Anterior cingulate cortex (tissue), 58 donors: ENCODE results near the gene WDPCP.
A peak's percentile ranks its signal among the peaks of the same experiment; 100 is the strongest.
"Not testable (repeated sequence)": the region's sequence is repeated elsewhere in the genome, so short reads cannot be mapped to it uniquely, and the experiment has no call there.

Experiments used
- DNase-seq, 58 donors: peaks; one replicate each; lab custom pipeline; 2025; lab: John Stamatoyannopoulos, UW

WDPCP gene, protein sequence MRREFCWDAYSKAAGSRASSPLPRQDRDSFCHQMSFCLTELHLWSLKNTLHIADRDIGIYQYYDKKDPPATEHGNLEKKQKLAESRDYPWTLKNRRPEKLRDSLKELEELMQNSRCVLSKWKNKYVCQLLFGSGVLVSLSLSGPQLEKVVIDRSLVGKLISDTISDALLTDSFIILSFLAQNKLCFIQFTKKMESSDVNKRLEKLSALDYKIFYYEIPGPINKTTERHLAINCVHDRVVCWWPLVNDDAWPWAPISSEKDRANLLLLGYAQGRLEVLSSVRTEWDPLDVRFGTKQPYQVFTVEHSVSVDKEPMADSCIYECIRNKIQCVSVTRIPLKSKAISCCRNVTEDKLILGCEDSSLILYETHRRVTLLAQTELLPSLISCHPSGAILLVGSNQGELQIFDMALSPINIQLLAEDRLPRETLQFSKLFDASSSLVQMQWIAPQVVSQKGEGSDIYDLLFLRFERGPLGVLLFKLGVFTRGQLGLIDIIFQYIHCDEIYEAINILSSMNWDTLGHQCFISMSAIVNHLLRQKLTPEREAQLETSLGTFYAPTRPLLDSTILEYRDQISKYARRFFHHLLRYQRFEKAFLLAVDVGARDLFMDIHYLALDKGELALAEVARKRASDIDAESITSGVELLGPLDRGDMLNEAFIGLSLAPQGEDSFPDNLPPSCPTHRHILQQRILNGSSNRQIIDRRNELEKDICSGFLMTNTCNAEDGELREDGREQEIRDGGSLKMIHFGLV

DNA sequence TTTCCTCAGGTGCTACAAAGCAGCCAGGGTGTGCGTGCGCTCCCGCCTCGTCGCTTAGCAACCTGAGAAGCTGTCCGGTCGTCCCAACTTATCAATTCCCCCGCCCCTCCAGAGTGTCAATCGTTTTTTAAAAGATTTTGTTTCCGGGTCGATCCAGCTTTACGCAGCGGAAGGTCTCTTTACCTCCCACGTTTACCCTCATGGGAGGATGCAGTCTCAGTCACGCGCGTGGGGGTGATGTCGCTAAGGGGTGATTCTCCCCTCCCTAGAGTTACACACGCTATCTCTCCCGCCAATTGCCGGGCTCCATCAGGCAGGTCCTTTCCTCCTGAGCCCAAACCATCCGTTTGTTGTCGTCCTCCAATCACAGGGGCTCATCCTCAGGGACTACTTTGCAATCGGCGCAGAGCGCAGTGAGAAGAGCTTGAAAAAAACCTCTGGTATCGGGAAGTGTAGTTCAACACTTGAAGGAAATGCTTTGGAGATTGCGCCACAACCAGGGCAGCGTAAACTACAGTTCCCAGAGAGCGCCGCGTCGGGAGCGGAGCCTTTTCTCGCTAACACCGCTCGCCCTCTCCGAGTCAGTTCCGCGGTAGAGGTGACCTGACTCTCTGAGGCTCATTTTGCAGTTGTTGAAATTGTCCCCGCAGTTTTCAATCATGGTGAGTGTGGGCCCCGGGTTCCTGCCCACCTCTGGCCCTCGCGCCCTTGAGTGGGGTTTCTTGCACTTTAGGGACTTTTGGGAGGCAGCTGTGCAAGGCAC lies at the start of gene WDPCP, which contains the start of gene MDH1:
Gene WDPCP, minus strand, starts transcription at position 93 of the 763 bp plus-strand sequence. CDS start 206 bp downstream, outside the sequence.
Gene MDH1, plus strand, starts transcription at position 579 of the 763 bp plus-strand sequence. Its CDS starts 81 bp downstream, at position 660.
- peak; percentile 84 to 100 (median 95) for DNase-seq

DNA sequence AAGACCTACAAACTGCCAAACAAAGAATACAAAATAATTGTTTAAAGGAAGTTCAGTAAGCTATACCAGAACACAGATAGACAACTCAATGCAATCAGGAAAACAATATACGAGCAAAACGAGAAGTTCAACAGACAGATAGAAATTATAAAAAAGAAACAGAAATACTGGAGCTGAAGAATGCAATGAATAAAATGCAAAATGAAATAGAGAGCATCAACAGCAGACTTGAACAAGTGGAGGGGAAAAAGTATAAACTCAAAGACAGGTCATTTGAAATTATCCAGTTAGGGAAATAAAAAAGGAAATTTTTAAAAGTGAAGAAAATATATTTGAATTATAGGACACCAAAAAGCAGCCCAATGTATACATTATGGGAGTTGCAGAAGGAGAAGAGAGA lies 44.1 kb upstream of the WDPCP start:
- DNase-seq = no peak

DNA sequence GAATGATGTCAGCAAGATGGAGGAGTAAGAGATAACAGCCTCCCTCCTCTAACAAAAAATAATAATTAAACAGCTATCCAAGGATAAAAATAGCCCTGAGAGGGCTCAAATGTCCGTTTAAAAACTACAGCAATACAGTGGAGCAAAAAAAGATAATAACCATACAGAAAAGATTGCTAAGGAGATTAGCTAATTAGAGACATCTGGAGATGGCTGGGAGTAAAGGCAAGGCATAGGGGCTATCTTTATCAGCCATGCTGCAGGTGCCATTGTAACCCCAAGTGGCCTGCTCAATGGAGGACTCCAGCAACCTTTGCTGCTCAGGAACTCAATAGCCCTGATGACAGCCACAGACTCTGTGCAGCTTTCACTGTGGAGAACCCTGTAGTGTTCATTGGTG lies 43.2 kb upstream of the WDPCP start:
- no peak for DNase-seq

DNA sequence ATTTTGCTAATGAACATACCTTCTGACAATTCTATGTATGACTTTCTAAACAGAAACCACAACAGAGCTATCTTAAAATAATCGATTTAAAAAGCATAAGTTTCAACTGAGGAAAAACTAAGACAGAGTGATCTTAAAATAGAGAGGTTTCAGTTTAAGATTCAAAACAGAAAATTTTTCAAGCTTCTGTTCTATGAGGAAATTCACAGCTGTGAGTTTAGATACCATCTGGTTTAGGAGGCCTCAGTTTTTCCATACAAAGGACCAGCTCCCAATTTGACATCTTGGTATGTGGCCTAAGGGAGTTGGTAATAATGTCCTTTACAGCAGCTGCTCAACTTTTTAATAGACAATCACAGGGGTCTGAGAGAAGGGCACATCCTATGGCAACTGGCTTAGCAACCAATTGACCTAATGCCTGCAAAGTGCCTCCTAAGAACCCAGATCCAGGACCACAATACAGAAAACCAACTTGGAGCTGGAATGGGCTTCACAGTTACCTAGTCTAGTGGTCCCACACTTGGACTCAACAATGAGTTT lies 40.2 kb upstream of the WDPCP start:
- no peak for DNase-seq

DNA sequence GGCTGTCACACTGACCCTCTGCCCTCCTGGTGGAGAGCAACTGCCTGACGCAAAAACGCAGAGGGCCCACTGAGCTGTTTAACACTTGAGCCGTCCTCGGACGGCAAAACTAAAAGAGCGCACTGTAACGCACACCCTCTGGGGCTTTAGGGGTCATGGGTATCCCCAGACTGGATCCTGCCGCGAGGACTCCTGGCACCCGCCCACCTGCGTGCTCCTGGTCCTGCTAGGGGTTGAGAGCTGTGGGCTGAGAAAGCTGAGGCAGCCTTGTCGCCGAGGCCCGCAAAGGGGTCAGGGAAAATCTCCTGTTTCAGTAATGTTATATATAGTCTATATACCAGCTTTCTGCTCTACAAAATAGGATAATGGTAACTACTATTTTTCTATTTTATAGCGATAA lies 39.6 kb upstream of the WDPCP start:
- no peak for DNase-seq

DNA sequence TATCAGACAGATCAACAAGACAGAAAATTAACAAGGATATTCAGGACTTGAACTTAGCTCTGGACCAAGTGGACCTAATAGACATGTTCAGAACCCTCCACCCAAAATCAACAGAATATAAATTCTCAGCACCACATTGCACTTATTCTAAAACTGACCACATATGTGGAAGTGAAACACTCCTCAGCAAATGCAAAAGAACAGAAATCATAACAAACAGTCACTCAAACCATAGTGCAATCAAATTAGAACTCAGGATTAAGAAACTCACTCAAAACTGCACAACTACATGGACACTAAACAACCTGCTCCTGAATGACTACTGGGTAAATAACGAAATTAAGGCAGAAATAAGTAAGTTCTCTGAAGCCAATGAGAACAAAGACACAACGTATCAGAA lies 35.5 kb upstream of the WDPCP start:
- DNase-seq = not testable (repeated sequence)

DNA sequence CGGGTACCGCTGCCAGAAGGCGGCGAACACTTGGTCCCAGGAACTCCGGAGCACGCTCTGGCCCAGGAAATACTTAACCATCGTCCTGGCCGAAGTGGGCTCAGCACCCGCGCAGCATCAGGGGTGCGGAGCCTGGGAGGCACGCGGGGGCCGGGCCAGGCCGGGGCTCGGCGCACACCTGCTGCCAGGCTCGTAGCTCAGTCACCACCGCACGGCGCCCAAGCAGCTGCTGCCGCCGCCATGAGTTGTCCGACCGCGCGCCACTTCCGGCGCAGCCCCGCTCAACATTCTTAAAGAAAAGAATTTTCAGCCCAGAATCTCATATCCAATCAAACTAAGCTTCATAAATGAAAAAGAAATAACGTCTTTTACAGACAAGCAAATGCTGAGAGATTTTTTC lies 34.5 kb upstream of the WDPCP start:
- DNase-seq = no peak

DNA sequence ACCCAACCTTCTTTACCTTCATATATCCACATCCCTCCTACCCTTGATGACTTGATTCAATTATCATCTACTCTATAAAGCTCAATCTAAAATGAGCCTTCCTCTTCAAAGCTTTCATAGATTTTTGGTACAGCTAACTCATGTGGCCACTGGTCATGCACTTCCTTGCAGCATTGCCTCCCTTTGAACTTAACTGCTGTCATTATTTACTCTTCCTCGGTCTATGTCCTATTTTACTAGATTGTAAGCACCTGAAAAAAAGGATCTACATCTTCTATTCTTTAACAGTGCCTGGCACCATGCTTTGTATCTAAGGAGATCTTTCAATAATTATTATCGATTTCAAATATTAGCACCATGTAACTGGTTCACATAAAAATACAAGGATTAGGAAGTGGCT lies 31.1 kb upstream of the WDPCP start:
- DNase-seq = no peak

DNA sequence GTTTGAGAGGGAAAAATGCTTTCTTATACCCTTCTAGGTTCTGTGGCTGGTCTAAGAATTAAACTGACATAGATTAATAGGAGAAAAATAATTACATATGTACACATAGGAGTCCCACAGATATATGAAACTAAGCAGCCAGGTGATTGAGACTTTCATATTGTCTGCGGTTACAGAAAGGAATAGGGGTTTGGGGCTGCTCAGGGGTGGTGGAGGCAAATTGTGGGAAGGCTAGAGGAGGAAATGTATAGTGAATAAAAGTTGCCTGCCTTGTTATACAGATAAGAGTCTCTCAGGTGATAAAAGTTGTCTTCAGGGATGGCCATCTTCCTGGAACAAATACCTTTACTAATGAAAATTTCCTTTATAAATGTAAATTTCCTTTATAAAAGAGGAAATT lies 29.1 kb upstream of the WDPCP start:
- DNase-seq = no peak

DNA sequence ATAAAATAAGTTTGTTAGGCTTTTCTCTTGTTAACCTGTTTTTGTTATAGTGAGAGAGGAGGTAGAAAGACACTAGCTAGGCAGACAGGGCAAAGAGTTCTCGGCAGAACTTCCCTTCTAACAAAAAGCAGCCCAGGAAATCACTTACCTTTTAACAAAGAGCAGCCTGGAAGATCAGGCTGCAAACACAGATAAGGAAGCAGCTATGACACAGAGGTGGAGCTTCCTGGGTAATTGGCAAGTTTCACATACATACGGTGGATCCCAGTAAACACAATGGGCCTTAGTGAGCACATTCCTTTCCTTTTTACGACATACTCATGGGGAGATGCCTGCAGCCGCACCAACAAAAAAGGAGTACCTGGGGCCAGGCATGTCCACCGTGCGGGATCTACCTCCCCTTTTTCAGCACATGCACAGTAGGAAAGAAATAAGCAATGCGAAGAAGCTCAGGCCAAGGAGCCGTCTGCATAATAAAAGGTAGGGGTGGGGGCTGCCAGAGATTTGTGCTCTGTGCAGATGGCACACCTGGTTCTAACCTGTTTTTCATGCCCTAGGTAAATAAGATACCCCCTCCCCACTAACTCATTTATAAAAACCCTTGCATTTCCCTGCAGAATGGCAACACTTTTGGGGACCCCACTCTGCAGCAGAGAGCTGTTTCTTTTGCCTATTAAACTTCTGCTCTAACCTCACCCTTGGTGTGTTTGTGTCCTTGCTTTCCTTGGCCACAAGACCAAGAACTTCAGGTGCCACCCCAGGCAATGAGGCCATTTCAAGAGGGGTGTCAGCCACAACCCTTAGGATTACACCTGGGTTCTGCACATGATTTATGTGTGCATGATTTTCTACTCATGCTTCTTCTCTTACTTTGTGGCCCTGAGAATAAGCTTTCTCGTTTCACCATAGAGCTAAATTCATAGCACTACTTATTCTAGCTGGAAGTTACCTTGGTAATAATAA lies 27.0 kb upstream of the WDPCP start:
- no peak for DNase-seq

DNA sequence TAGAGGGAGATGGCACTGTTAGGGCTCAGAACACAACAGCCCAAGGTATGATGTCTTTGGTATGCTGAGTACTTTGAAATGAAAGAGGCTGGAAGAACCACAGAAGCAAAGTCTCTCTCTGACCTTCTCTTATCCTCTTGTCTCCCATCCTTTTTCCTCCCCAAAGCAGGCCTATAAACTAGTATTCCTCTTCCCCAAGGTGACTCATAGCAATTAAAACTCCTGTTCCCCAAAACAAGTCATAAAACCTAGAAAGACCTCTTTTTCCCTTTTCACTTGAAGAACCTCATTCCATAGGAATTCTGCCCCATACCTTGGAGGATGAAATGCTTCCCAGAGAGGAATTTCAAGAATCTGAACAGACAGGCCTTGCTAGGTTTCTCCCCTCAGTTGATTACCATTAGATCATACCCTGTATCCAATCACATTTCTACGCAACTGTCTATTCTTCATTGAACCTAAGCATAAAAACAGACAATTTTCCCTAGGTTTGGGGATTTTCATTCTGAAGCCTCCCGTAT lies 26.2 kb upstream of the WDPCP start:
- no peak for DNase-seq

DNA sequence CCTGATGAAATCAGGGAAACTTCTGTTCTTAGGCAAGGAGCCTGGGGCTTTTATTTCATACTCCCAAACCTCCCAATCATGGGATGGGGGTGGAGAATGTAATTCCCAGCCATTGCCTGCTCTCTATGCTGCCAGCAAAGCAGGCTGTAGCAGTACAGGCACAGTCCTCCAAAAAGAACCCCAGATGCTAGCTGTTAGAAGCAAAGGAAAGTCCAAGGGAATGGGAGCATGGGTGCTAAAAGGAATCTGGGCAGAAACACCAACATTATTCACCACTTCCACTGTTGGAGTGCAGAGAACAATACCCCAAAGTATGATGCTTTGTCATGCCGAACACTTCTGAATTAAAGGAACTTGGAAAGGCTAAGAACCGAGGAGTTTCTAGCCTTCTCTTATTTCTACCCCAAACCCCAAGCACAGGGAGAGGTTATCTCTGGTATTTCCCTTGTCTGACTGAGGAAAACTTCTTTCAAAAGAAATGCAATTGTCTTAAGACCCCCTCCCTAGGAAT lies 25.2 kb upstream of the WDPCP start:
- DNase-seq = no peak

DNA sequence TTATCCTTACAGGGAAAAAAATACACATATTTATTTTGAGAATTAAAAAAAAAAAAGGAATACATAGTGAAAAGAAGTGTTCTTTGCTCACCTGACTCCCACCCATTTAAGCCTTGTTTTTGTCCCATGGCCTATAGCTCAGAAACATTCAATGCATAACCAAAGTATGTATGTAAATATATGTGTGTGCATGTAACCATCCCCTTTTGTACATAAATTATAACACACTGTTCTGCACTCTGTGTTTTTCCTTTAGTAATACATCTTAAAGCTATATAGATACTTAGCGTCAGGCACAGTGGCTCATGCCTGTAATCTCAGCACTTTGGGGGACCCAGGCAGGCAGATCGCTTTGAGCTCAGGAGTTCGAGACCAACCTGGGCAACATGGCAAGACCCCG lies 22.2 kb upstream of the WDPCP start:
- no peak for DNase-seq

DNA sequence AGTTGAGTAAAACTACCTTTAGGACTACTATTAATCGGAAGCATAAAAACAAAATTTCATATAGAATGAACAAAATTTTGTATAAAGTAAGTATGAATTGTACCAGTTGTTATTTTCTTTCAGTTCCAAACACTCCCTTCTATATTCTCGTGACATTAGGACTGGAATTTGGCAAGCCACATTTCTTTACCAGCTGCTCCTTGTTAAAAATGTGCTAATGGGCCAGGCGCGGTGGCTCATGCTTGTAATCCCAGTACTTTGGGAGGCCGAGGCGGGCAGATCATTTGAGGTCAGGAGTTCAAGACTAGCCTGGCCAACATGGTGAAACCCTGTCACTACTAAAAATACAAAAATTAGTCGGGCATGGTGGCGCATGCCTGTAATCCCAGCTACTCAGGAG lies 20.6 kb upstream of the WDPCP start:
- DNase-seq = not testable (repeated sequence)

DNA sequence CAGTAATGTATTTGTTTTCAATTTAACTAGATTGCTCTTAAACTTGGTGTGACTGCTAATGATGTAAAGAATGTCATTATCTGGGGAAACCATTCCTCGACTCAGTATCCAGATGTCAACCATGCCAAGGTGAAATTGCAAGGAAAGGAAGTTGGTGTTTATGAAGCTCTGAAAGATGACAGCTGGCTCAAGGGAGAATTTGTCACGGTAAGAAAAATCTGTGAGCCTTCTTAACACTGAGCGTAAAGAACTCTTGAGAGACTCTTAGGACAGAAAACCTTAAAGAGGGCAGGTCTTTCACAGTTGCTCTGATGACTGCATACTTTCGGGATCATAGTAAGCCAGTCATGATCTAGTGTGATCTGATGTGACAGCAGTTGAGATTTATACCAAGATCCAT lies 16.4 kb upstream of the WDPCP start:
- no peak for DNase-seq

DNA sequence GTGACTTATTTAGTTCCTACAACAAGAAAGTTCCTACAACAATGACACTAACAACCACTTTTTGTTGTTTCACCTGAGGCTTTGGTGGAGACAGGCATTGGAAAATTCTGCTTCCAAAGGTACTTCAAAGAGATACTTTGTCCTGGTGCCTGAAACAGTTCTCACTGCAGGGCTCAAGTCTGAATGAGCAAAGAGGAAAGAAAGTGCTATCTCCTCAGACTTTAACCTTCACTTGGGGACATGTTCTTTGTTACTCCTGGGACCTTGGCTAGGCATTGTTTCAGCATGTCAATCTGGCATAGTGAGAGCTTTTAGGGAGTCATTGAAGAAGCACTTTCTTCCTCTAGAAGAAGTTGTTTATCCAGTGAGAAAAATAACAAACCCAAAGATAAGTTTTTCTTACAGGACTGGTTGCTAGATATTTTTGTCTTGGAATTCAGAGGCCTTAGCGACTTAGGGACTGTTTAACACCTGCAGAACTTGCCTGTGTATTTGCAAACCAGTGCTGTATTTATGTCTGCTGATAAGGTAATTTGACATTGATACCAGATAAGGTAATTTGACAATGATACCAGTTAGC lies 12.7 kb upstream of the WDPCP start:
- DNase-seq = no peak

DNA sequence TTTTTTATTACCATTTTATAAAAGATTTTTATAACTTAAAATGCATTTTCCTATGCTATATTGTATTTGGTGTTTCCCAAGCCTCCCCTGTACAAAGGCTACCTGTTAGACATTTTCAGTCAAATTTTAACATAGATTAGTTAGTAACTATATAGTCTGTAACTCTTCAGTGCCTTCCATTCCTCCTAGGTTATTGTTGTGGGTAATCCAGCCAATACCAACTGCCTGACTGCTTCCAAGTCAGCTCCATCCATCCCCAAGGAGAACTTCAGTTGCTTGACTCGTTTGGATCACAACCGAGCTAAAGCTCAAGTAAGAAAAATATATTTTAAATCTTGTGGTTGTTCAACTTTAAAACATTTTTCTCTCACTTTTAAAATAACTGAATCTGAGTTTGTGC lies 10.7 kb upstream of the WDPCP start:
- no peak for DNase-seq

DNA sequence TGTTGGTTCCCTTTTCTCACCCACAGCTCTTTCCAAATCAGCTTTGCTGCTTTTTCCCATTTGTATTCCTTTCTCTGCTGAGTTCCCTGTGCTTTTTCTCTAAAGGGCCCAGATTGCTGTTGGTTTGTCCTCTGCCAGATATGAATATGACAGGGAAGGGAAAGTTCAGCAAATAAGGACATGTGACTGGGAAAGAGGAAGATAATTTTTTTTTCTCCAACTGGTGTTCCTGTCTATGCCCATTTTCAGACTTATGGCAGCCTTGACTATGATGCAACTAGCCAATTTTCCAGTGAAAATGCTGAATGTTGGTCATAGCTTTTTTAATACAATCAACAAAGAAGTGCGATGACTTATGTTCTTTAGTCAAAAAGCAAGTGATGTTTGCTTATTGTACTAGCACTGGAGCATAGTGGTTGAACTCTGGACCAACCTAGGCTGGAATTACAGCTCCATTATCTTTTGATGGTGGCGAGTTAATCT lies 8.2 kb upstream of the WDPCP start:
- DNase-seq = no peak

DNA sequence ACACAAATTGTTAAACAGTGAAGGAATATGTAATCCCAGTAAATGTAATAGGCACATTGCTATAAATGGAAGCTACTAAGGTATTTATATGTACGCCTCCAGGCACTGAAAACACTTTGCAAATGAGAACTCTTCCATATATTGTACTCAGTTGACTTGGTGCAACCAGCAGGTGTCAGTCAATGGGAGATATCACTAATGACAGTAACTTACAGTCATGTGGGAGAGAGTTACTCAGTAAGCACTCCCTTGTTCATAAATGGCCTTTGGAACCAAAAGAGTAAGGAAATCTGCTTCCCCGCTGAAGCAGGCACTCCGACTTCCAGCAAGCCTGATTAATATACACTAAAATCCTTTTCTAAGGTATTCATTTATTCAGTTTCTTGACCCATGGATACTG lies 6.4 kb upstream of the WDPCP start:
- DNase-seq = no peak
